RWPE2 (cell line): Measurements from ENCODE around the gene VSIG4.
"Not testable (repeated sequence)": the region's sequence is repeated elsewhere in the genome, so short reads cannot be mapped to it uniquely, and the experiment has no call there.

ENCODE experiments used
- ATAC-seq: fragments of 200-7000 bp; cut with Tn5 transposase; 3 replicates; pipeline ENCODE4 v1.9.1; 2021; ENCODE audit warnings: low read depth
- DNase-seq: peaks from one replicate; pipeline ENCODE4 v3.0.0-alpha.2; 2020; ENCODE audit warnings: low spot score
- H3K27ac ChIP-seq: fragments of 450-650 bp; 2 replicates; pipeline ENCODE4 v1.5.1; 2017; ENCODE audit warnings: mild to moderate bottlenecking; ENCODE audit not compliant: poor library complexity, severe bottlenecking
- H3K27me3 ChIP-seq: fragments of 250-450 bp; sonication (Bioruptor Pico); 2 replicates; pipeline ENCODE4 v1.5.1; 2021; ENCODE audit warnings: mild to moderate bottlenecking, moderate library complexity; ENCODE audit not compliant: insufficient read depth, poor library complexity, severe bottlenecking
- H3K36me3 ChIP-seq: fragments of 250-450 bp; sonication (Bioruptor Pico); 2 replicates; pipeline ENCODE4 v1.5.1; 2020; ENCODE audit warnings: low read depth, mild to moderate bottlenecking, moderate library complexity
- H3K4me1 ChIP-seq: fragments of 250-450 bp; sonication (Bioruptor Pico); 2 replicates; pipeline ENCODE4 v1.5.1; 2021; ENCODE audit warnings: mild to moderate bottlenecking, moderate library complexity; ENCODE audit not compliant: insufficient read depth, poor library complexity, severe bottlenecking
- H3K4me3 ChIP-seq: fragments of 250-450 bp; sonication (Bioruptor Pico); 2 replicates; pipeline ENCODE4 v1.5.1; 2021; ENCODE audit warnings: mild to moderate bottlenecking, moderate library complexity; ENCODE audit not compliant: severe bottlenecking
- H3K9me3 ChIP-seq: fragments of 250-450 bp; sonication (Bioruptor Pico); 2 replicates; pipeline ENCODE4 v1.5.1; 2021; ENCODE audit warnings: mild to moderate bottlenecking, moderate library complexity; ENCODE audit not compliant: severe bottlenecking
- TF ChIP-seq, protein P1 (sequence below): fragments of 450-650 bp; IDR thresholded peaks from one replicate; pipeline ENCODE4 v1.5.1; 2017; ENCODE audit warnings: mild to moderate bottlenecking, moderate library complexity; ENCODE audit not compliant: poor library complexity, severe bottlenecking

The VSIG4 gene

GRCh38 chrX:65985211-65985610 lies 54.7 kb downstream of the VSIG4 start:
- Histone ChIP-seq H3K36me3 (no peaks in the 10 kb centered on the region), H3K27me3 (no peaks in the 10 kb centered on the region), H3K27ac (no peak overlapping the region), H3K9me3 (no peaks in the 10 kb centered on the region), H3K4me3 (no peak overlapping the region), H3K4me1 (no peaks in the 10 kb centered on the region)
- DNase-seq (no peak), ATAC-seq (no peak)
- TF ChIP-seq, protein P1, sequence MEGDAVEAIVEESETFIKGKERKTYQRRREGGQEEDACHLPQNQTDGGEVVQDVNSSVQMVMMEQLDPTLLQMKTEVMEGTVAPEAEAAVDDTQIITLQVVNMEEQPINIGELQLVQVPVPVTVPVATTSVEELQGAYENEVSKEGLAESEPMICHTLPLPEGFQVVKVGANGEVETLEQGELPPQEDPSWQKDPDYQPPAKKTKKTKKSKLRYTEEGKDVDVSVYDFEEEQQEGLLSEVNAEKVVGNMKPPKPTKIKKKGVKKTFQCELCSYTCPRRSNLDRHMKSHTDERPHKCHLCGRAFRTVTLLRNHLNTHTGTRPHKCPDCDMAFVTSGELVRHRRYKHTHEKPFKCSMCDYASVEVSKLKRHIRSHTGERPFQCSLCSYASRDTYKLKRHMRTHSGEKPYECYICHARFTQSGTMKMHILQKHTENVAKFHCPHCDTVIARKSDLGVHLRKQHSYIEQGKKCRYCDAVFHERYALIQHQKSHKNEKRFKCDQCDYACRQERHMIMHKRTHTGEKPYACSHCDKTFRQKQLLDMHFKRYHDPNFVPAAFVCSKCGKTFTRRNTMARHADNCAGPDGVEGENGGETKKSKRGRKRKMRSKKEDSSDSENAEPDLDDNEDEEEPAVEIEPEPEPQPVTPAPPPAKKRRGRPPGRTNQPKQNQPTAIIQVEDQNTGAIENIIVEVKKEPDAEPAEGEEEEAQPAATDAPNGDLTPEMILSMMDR: no peak

DNA sequence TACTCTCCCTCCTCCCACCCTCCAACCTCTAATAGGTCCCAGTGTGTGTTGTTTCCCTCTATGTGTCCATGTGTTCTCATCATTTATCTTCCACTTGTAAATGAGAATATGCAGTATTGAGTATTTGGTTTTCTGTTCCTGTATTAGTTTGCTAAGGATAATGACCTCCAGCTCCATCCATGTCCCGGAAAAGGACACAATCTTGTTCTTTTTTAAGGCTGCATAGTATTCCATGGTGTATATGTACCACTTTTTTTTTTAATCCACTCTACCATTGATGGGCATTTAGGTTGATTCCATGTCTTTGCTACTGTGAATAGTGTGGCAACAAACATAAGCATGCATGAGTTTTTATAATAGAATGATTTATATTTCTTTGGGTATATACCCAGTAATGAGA lies 62.7 kb downstream of the VSIG4 start:
- H3K9me3 ChIP-seq, H3K27ac ChIP-seq, H3K4me3 ChIP-seq, H3K27me3 ChIP-seq, H3K4me1 ChIP-seq, H3K36me3 ChIP-seq, DNase-seq, ATAC-seq: not testable (repeated sequence)

DNA sequence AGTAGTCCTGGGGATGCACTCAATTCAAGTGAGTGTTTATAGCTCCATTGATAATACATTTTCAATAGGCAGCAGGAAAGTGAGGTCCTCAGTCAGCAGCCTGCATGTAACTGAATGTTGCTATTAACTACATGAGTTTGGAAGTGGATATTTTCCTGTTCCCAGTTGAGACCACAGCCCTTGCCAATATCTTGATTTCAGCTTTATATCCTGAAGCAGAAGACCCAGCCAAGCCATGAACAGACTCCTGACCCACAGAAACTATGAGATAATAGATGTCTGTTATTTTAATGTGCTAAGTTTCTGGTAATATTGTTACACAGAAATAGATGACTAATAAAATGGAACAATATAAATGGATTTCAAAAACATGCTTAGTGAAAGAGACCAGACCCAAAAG lies 63.7 kb downstream of the VSIG4 start:
- Histone ChIP-seq H3K36me3 (no peaks in the 10 kb centered on the region), H3K4me1 (no peaks in the 10 kb centered on the region), H3K4me3 (no peak overlapping the region), H3K27ac (no peak overlapping the region), H3K27me3 (no peaks in the 10 kb centered on the region), H3K9me3 (no peaks in the 10 kb centered on the region)
- TF ChIP-seq, protein P1: no peak
- DNase-seq (no peak), ATAC-seq (no peak)

DNA sequence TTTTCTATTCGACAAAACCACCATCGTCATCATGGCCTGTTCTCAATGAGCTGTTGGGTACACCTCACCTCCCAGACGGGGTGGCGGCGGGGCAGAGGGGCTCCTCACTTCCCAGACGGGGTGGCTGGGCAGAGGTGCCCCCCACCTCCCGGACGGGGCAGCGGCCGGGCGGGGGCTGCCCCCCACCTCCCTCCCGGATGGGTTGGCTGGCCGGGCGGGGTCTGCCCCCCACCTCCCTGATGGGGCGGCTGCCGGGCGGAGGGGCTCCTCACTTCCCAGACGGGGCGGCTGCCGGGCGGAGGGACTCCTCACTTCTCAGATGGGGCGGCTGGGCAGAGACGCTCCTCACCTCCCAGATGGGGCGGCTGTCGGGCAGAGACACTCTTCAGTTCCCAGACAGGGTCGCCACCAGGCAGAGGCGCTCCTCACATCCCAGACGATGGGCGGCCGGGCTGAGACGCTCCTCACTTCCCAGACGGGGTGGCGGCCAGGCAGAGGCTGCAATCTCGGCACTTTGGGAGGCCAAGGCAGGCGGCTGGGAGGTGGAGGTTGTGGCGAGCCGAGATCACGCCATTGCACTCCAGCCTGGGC lies 64.6 kb downstream of the VSIG4 start:
- H3K9me3 ChIP-seq, H3K4me1 ChIP-seq, H3K27ac ChIP-seq, H3K4me3 ChIP-seq, ATAC-seq, H3K36me3 ChIP-seq, H3K27me3 ChIP-seq, DNase-seq: not testable (repeated sequence)
